ENCODE measurements around the gene CAMK2G. TPM values are rescaled to one million over a fixed set of nuclear protein-coding genes. Genes with fewer than 3 reads are reported as not detected.

CAMK2G gene
- total RNA-seq, 1 donor from 2014 or later, result 48.9 TPM

DNA sequence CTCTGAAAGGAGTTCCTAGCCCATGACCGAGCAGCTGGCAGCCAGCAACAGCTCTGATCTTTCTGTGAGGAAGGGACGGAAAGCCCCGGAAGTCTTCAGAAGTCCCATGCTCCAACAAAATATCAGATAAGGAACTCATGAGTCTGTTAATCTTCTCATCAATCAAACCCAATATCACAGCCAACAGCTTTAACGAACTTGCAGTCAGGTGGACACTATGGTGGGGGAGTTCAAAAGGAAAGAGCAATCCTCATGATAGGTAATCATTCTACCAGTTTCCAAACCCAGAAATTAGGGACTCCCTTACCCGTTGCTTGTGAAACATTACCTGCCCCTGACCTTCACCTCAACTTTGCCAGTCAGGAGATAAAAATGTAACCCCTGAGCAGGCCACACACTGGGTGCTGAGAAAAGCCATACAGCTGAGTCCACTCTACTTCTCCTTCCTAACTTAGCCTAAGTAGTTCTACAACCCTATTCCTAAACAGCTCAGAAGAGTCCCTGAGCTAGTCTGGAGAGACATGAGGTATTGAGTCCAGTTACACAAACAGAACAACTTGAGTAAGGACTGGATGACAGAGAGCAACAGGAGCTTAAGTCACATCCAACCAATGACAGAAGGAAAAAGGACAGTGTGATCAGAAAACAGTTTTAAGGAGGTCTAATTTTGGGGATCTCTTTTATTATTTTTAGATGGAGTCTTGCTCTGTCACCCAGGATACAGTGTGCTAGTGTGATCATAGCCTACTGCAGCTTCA lies 65.1 kb downstream of the CAMK2G start:
- Histone ChIP-seq H3K27ac (no peak overlapping the region), H3K9me3 (no peaks in the 10 kb centered on the region), H3K4me1 (peaks cover 40% of the 10 kb centered on the region), H3K36me3 (peaks cover 0 to 49% of the 10 kb centered on the region in 2 donors), H3K4me3 (no peak overlapping the region), H3K27me3 (no peaks in the 10 kb centered on the region)
- intact Hi-C loops (cut with DNase I), result no loop called here
- TF ChIP-seq POLR2A (IDR thresholded peaks at IDR 0.05) (no peak), POLR2AphosphoS5 (IDR thresholded peaks at IDR 0.05; ENCODE audit: insufficient read depth in 1 of 2, low read depth in 1 of 2) (no peak)
- TF ChIP-seq, protein P1, sequence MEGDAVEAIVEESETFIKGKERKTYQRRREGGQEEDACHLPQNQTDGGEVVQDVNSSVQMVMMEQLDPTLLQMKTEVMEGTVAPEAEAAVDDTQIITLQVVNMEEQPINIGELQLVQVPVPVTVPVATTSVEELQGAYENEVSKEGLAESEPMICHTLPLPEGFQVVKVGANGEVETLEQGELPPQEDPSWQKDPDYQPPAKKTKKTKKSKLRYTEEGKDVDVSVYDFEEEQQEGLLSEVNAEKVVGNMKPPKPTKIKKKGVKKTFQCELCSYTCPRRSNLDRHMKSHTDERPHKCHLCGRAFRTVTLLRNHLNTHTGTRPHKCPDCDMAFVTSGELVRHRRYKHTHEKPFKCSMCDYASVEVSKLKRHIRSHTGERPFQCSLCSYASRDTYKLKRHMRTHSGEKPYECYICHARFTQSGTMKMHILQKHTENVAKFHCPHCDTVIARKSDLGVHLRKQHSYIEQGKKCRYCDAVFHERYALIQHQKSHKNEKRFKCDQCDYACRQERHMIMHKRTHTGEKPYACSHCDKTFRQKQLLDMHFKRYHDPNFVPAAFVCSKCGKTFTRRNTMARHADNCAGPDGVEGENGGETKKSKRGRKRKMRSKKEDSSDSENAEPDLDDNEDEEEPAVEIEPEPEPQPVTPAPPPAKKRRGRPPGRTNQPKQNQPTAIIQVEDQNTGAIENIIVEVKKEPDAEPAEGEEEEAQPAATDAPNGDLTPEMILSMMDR (IDR thresholded peaks at IDR 0.05), result no peak
- no peak for DNase-seq (ENCODE audit: extremely low spot score in 2 of 2)

DNA sequence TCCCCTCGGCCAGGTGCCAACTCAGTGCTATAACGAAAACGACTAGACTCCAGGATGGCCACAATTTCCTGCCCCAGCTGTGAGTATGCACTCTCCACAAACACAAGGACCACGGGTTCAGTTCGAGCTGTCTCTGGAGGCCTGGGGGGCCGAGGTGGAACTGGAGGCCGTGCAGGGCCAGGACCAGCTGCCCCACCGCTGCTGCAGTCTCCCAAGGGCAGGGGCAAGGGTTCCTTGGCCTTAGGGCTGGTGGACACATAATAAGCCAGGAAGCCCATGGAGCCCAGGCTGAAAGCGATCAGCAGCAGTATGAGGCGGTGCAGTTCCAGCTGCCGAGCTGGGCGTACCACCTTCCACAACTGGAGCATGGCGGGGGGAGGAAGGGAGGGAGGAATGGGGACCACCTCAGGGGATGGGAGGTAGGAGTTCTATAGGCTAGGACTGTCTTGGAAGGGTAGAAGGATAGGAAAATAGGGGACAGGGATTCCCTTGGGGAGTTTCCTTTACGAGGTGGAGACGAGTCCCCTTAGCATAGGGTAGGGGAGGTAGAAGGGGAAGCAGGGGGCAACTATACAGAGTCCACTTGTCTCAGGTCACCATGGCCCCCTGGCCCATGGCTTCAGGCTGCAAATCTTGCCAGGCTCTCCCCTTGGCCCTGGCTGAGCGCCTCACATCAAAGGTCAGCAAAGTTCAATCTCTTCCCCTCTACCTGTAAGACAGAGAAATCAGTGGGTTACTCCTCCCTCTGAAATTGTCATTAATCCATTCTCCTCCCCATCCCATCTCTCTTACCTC lies 66.1 kb downstream of the CAMK2G start:
- Histone ChIP-seq H3K36me3 (peaks cover 0 to 50% of the 10 kb centered on the region in 2 donors), H3K27me3 (no peaks in the 10 kb centered on the region), H3K4me1 (peaks cover 40% of the 10 kb centered on the region), H3K4me3 (no peak overlapping the region), H3K27ac (no peak overlapping the region), H3K9me3 (no peaks in the 10 kb centered on the region)
- no peak for DNase-seq (ENCODE audit: extremely low spot score in 2 of 2)
- intact Hi-C loops (cut with DNase I), result no loop called here
- TF ChIP-seq POLR2AphosphoS5 (IDR thresholded peaks at IDR 0.05; ENCODE audit: insufficient read depth in 1 of 2, low read depth in 1 of 2) (no peak), POLR2A (IDR thresholded peaks at IDR 0.05) (no peak)
- TF ChIP-seq, protein P1 (IDR thresholded peaks at IDR 0.05), result no peak

DNA sequence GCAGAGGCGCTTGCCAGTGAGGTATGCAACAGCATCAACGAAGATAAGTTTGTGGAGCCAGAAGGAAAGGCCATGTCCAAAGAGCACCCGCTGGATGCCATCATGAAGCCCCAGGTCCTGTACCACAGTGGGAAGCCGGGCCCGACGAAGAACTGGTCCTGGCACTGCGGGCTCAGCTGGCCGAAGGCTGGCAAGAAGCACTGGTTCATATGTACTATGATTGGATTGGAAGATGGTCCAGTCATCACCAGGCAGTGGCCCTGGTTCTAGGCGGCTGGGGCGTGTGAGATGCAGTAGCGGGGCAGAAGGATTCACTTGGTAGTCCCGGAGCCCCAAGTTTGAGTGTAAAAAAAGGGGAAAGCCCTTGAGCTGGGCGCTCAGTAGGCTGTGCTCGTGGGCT lies 66.9 kb downstream of the CAMK2G start:
- TF ChIP-seq POLR2AphosphoS5 (IDR thresholded peaks at IDR 0.05; ENCODE audit: insufficient read depth in 1 of 2, low read depth in 1 of 2) (no peak), POLR2A (IDR thresholded peaks at IDR 0.05) (no peak)
- TF ChIP-seq, protein P1 (IDR thresholded peaks at IDR 0.05), result no peak
- H3K36me3 ChIP-seq, result peaks cover 4 to 58% of the 10 kb centered on the region in 2 donors
- H3K9me3 ChIP-seq, result no peaks in the 10 kb centered on the region
- no peaks in the 10 kb centered on the region for H3K27me3 ChIP-seq
- intact Hi-C loops (cut with DNase I), result no loop called here
- H3K27ac ChIP-seq, result no peak overlapping the region
- no peak for DNase-seq (ENCODE audit: extremely low spot score in 2 of 2)
- H3K4me3 ChIP-seq, result no peak overlapping the region
- peaks cover 35% of the 10 kb centered on the region for H3K4me1 ChIP-seq

DNA sequence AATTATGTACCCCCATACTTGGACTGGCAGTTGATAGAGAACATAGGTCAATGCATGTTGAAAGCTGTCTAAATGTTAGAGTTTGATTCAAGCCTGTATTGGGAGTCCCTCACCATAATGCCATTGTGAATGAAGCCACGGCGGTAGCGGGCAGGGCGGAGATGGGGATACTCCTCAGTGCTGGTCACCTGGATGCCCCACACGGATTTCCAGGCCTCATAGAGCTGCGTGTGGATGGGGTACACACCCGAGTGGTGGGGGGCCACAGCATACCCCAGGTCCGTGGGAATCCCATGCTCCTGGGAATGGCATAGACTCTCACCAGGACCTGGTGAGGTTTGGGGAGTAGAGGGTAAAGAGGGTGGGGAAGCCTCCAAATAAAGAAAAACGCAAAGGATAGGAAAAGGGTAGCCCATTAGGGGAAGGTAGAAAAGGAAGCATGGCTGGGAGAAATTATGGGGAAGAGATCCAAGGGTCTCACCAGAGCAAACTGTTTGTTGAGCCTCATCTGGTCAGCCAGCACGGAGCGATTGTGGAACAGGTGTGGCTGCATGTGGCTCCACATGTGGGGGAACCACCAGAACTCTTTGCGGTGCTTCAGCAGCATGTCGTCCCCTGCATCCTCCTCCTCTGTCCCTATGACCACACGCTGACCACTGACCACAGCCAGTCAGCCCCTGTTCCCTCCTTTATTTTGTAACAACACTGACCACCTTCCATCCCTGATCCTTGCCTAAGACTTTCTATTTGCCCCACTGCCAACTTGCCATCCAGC lies 68.0 kb downstream of the CAMK2G start:
- intact Hi-C loops (cut with DNase I), result no loop called here
- H3K4me3 ChIP-seq, result no peak overlapping the region
- peak overlapping the region; percentile 6 for H3K27ac ChIP-seq

More for the DNA sequence above, 68.0 kb downstream of the CAMK2G start:
- Histone ChIP-seq H3K36me3 (peaks cover 4 to 69% of the 10 kb centered on the region in 2 donors), H3K9me3 (no peaks in the 10 kb centered on the region), H3K27me3 (no peaks in the 10 kb centered on the region), H3K4me1 (peaks cover 29% of the 10 kb centered on the region)
- TF ChIP-seq POLR2AphosphoS5 (IDR thresholded peaks at IDR 0.05; ENCODE audit: insufficient read depth in 1 of 2, low read depth in 1 of 2), result no peak
- TF ChIP-seq, protein P1 (IDR thresholded peaks at IDR 0.05), result no peak
- no peak for TF ChIP-seq POLR2A (IDR thresholded peaks at IDR 0.05)
- DNase-seq (ENCODE audit: extremely low spot score in 2 of 2), result no peak

Measured in vagina (tissue), 2 donors.